NCI-H526 (cell line): Measurements from ENCODE around the gene CHCHD6.

Experiments used
- DNase-seq, 2 experiments: peaks; one replicate each; lab custom pipeline; 2025; lab: John Stamatoyannopoulos, UW

CHCHD6 gene

DNA sequence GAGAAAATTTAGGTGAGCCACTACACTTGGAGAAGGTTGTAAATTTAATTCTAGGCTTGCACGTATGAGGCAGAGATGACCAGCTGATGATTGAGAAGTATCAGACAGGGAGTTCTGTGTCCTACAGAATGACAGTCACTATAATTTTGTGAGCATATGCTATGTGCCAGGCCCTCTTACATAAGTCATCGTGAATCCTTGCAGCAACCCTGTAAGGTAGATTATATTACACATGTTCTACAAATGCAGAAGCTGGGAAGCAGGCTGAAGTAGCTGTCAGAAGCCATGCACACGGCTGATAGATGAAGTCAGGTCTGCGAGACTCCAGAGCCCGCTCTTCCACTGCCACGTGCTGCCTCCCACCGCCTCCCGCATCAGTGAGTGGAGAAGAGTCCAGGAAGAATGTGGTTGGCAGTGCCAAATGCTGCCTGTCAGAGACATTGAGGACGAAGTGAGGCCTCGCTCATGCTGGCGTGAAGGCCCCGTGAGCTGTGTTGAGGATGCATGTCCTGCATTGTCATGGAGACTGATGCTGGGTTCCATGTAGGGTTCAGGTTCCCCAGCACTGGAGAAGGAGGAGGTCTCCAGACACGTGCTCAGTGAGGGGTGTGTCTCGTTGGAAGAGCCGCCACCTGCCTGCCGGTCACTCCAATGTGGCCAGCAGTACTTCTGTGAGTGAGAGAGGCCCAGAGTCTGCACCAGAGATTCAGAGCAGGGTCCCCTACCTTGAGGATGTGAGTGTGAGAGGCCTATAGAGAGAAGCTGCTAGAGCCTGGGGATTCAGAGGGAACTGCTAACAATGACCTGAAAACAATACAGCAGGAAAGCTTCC, 155.6 kb downstream of the CHCHD6 start:
- DNase-seq: no peak

DNA sequence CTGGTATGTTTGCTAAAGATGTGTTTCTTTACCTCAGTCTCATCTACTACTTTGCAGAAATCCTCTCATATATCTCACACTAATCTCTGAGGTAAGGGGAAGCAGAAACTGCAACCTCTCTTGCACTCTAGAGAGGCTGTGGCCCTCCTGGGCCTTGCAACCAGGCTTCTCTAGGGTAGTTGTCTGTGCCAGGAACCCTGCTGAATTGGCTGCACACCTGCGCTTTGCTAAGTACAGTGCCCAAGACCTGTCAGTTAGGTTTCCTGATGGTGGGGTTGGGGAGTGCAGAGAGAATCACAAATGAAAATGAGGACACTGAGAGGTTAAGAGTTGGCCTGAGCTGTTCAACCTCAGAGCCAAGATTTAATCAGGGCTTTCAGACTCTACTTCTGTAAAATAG, 161.7 kb downstream of the CHCHD6 start:
- no peak for DNase-seq

GRCh38 chr3:126866175-126866759, 162.2 kb downstream of the CHCHD6 start:
- DNase-seq: no peak

DNA sequence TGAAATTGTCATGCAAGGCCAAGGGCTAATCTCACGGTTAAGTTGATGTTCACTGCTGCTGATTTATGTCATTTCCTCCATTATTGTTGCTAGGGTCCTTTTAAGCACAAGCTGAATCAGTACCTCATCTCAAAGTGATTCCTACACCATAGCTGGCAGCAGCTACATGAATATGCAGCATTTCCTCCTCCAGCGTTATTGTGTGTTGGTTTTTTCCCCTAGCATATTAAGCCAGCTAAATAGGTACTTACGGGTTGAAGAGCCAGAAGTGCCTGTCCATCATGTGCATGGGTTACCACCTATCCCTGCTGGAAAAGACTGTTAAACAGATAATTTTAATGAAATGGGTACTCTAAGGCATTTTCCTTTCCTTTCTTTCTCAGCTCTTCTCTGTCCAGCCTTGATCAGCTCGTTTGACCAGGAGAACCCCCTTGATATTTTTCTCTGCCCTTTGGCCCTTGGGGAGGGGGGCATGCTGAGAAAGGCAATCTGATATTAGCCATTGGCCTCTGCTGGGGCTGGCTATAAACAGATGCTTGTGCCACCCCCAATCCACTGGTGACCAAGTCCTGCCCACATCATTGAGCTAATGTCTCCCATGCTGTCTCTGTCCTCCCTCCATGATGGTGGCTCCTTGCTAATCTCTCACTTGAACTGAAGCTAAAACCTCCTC, 163.3 kb downstream of the CHCHD6 start:
- no peak for DNase-seq

DNA sequence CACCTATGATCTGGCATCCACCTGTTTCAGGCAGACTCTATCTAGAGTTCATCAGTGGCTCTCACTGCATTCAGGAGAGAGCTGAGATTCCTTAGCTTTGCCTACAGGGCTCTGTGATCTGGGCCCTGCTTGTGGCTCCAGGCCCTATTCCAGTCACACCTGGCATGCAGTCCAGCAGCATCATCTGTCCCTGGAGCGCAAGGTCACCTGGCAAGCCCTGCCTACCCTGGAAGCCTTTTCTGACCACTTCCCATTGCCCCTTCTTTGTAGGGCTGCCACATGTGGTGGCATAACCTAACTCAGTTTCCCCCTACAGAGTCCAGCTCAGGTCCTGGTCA, 163.8 kb downstream of the CHCHD6 start:
- no peak for DNase-seq

DNA sequence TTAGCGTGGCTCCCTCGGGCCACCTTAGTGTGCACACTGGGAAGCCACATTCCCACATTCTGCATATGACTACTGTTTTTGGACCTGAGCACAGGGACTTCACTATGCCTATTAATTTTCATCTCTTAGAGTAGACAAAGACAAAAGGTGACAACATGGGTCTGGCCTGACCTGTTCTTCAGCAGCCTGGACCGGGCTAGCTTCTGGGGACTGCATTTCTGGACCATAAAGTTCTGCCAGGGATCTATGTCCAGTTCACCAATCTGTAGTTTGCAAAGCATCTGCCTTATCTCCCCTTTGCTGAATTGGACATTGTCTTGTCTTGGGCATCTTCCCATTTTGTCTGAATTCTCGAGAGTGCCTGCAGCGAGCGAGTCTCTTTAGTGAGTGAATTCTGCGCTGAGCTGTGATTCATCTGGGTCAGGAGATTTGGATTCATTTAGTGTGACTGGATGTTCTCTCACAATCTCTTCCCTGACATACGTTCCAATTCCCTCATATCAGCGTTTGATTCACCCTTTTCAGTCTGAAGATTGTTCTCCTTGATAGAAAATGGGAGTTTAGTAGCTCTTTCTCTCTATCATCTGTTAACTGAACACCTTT, 166.7 kb downstream of the CHCHD6 start:
- no peak for DNase-seq

DNA sequence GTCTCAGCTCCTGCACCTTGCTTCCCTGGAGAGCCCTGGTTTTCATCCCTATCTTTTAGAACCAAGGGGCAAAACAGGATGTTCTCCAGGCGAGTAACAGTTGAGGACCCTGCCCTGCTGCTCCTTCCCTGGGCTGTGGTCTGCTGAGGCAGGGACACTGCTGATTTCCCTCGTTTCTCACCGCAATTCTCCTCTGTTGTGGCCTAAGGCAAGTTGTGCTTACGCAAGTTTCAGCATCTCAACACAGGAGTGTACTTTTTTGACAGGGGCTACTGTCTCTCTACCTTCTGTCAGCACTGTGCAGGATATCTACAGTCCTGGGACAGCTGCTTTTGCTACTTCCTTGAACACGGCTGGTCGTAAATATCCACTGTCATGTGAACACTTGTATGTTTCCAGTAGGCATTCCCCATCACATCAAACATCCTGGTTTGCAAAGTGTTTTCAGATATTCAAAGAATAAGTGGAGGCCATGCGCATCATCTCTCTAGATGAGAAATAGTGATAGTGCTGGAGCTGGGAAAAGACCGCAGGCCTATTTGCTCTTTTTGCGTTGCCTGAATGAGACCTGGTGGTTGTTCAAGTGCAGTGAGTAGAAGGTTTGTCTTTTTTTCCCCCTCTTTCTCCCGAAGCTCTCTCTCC, 168.8 kb downstream of the CHCHD6 start:
- no peak for DNase-seq

DNA sequence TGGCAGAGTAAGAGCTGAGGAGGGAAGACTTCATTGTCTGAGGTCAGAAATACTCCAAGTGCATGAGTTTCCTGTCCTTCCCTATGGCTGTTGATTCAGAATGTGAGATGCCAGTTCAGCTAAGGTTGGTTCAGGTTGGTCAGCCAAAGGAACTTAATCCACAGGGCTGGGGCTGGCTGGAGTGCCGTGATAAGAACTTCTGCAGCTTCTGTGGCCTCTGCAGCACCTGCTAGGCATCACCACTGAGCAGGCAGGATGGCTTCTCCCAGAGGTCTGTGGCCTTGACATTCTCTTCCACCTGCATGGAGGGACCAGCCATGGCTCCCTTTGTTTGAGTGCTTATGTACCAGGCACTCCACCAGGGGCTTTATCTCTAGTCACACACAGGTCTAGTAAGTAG, 169.4 kb downstream of the CHCHD6 start:
- no peak for DNase-seq

- DNase-seq: no peak
These were observed 174.6 kb downstream of the CHCHD6 start for GRCh38 chr3:126878664-126879063.

DNA sequence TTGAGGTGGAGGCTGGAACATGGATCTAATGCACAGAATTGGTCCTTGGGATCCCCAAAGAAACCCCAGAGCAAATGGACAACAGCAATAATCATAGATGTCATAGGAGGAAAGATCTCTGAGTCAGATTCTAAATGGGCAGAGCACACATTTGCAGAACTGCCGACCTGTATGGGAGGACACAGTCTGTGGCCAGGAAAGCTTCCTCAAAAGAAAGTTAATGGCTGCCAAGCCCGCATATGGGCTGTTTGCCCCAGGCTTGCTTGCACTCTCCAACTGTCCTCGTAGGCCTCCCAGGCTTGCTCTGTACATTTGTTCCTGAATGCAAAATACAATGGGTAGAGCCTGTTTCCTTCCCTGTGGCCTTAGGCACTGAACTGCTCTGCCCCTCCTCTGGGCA, 176.9 kb downstream of the CHCHD6 start:
- no peak for DNase-seq

GRCh38 chr3:126881861-126882260, 177.8 kb downstream of the CHCHD6 start:
- no peak for DNase-seq

DNA sequence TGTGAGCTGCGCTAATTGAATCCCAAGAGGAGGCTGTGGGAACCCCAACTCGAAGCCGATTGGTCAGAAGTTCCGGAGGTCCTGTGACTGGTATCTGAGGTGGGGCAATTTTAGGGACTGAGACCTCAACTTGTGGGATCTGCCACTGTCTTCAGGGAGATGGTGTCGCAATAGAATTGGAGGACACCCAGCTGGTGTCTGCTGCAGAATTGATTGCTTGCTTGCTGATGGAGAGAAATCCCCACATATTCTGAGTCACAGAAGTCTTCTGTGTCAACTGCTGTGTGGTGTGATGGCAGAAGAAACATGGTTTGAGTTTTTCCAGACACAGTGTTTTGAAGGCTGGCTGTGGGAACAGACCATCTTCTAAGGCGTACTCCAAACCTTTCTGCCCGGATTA, 179.2 kb downstream of the CHCHD6 start:
- DNase-seq: no peak

DNA sequence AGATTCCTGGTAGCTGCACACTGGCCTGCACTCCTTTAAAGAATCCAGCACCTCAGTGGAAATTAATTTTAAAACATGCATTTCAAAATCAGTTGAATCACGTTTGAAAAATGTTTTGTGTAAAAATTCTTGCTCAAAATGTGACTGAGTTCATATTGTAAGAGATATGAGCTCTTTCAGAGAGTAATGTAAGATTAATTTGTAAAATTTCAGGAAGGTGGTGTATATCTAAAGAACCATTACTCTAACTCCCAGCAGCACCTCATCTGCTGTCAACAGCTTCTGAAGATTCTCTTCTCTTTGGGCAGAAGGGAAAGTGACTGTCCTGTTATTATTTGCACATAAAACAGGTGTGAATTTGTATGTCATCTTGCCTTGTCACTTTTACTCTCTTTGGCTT, 181.4 kb downstream of the CHCHD6 start:
- no peak for DNase-seq

- no peak for DNase-seq
These were observed 182.2 kb downstream of the CHCHD6 start for GRCh38 chr3:126886217-126886616.

DNA sequence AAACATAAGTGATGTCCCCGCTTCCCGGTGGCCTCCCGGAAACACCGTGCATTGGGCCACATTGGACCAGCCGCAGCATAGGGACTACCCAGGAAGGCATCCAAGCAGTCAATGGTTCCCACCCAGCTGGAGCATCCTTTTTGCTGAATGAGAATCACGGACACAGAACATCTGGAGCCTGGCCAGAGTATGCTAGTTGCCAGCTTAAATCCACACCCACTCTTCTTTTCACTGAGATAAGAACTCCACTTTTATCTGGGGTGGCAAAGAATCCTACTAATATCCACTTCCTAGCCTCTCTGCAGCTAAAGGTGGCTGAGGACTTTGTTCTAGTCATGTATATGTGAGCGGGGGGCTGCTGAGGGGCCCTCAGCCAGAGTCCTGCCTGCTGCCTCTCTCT, 183.6 kb downstream of the CHCHD6 start:
- no peak for DNase-seq

GRCh38 chr3:126888186-126888760, 184.2 kb downstream of the CHCHD6 start:
- no peak for DNase-seq

DNA sequence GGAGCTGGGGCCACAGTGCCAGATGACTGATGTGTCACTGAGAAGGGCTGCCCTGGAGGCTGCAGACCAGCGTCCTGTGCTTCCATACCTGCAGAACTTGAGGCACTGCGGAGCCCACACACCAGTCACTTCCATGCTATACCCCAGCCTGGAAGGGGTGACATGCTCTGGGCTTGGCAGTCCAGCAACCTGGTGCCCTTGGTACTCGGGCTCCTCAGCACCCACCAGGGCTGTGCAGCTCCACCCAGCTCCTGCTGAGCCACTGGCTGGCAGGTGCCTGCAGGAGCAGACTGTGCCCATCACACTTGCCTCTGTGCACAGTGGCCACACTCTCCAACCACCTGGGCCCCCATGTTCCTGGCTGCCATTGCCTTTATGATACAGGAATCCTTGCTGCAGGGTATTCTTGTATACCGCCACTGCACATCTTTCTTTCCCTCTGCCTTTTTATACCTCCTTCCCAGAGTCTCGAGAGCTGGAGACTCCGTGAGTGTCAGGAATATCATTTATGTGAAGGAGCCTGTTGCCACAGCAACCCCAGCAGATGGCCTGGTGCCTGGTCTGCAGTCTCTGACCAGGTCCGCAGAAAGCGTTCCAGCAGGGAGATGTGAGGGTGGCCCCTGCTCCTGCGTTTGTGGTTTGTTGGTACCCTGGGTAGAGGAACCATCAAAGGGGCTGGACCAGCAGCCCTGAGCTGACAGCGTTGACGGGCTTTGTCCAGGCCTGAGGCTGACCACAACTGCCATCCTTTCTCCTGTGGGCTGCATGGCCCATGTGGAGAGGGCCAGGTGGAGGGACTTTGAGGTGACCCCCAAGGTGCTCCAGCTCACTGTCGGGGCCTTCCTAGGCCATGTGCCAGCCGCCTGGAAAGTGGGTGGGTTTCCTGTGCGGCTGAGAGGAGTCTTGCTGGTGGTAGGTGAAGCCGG, 185.5 kb downstream of the CHCHD6 start:
- no peak for DNase-seq

DNA sequence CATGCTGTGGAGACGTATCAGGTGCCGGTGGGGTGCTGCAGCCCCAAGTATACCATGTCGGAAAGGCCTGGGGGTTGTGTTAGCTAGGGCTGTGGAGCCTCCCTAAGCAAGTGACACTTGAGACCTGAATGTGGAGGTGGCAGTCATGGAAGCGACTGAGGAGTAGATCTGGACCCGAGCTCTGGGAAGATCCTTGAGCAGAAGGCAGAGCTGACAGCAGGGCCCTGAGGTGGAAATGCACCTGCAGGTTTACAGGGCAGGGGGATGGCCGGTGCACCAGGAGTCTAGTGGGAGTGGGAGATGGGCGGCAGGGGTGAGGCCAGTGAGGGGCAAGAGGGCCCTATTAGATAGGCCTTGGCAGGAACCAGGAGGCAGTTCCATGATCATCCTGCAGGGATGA, 187.1 kb downstream of the CHCHD6 start:
- no peak for DNase-seq

DNA sequence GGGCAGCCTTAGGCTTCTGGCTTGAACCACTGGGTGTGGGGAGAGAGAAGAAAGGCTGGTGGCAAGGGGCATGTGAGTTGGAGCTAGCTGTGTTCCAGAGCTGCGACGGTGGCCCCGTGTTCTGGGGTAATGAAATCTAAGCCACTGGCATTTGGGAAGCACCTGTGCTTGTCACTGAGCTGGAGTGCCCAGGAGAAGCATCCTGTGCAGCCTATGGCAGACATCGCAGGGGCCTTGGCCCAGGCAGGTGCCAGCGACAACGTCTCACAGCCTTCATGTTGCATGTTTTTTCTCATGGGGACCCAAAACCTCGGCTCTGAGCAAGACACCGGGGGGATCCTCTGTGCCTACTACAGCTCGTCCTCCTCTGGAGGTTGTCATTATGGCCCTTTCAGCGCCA, 187.8 kb downstream of the CHCHD6 start:
- no peak for DNase-seq

DNA sequence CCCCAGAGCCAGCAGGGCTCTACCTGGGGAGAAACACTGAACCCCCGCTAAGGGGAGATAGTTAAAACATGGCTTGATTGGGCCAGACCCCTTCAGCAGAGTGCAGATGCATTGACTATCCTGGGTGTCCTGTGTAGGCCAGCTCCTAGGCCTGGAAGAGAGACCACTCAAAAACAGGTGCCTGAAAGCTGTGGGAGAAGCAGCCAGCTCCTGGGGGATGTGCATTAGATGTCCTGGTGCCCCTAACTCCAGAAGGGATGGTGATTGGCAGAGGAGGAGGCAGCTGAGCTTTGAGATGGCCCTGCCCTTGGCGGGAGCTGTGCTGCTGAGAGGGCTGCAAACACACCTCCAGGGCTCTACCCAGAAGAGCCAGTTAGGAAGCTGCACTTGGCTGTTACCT, 189.6 kb downstream of the CHCHD6 start:
- DNase-seq: no peak

GRCh38 chr3:126894475-126894874, 190.4 kb downstream of the CHCHD6 start:
- DNase-seq: no peak
